Measurements from ENCODE around the gene AP3M1. TPM values are rescaled to one million over a fixed set of nuclear protein-coding genes. Genes with fewer than 3 reads are reported as not detected.

Gene AP3M1, protein sequence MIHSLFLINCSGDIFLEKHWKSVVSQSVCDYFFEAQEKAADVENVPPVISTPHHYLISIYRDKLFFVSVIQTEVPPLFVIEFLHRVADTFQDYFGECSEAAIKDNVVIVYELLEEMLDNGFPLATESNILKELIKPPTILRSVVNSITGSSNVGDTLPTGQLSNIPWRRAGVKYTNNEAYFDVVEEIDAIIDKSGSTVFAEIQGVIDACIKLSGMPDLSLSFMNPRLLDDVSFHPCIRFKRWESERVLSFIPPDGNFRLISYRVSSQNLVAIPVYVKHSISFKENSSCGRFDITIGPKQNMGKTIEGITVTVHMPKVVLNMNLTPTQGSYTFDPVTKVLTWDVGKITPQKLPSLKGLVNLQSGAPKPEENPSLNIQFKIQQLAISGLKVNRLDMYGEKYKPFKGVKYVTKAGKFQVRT
- polyA plus RNA-seq (2012; ENCODE audit: insufficient read depth, insufficient read length, low read depth) = 34.9 TPM

DNA sequence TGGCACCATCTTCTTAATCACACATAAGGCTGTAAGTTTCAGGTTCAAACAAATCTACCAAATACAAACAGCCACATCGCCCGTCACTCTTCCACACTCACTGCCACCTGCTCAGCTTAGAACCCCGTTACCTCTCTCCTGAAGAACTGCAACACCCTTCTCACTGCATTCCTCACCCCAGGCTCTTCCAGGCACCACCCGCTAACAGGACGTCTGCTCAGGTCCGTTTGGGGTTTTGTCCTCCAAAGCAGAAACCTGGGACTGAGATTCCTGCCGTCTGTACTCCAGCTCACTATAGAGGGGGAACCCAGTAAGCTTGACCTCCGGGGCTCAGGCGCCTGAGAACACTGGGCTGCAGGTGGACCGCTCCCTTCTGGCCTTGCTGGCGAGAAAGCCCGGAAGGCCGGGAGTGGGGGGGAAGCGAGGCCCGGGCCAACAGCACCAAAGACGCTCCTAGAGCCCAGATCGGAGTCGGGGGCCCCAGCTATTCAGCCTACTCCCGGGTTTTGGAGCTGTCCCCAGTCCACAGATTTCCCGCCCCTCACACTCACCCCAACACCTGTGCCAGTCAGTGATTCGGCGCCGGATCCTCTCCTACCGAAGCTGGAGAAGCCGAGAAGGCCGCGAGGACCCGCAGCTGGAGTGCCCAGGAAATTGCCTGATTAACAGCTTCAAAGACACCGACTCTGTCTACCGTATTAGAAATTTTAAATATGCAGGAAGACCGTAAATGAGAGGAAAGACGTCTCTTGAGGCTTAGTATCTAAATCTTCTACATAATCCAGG, at the start of gene AP3M1:
Gene AP3M1 (minus strand): TSS at position 625 of the 786 bp plus-strand sequence. CDS start 12,449 bp downstream, outside the sequence.
- Histone ChIP-seq H3K9me3 (no peaks in the 10 kb centered on the region), H3K36me3 (peaks cover 12% of the 10 kb centered on the region), H3K4me1 (peaks cover 3% of the 10 kb centered on the region), H3K27me3 (no peaks in the 10 kb centered on the region), H3K4me3 (ENCODE audit: low read depth, low read length) (peak within 1 kb of the TSS; percentile 73)
- TF ChIP-seq, protein P1, sequence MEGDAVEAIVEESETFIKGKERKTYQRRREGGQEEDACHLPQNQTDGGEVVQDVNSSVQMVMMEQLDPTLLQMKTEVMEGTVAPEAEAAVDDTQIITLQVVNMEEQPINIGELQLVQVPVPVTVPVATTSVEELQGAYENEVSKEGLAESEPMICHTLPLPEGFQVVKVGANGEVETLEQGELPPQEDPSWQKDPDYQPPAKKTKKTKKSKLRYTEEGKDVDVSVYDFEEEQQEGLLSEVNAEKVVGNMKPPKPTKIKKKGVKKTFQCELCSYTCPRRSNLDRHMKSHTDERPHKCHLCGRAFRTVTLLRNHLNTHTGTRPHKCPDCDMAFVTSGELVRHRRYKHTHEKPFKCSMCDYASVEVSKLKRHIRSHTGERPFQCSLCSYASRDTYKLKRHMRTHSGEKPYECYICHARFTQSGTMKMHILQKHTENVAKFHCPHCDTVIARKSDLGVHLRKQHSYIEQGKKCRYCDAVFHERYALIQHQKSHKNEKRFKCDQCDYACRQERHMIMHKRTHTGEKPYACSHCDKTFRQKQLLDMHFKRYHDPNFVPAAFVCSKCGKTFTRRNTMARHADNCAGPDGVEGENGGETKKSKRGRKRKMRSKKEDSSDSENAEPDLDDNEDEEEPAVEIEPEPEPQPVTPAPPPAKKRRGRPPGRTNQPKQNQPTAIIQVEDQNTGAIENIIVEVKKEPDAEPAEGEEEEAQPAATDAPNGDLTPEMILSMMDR (IDR thresholded peaks at IDR 0.05; ENCODE audit: low read depth, low read length) = no peak
- DNase-seq = peak; percentile 78

DNA sequence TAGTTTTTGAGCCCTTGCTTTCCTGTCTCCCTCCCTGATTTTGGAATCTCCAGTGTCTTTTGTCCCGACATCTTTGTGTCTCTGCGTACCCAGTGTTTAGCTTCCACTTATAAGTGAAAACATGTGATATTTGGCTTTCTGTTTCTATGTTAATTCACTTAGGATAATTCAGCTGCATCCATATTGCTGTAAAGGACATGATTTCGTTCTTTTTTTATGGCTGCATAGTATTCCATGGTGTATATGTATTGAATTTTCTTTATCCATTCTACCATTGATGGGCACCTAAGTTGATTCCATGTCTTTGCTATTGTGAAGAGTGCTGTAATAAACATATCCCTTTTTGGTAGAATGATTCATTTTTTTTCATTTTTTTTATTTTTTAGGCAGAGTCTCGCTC, 48.7 kb upstream of the AP3M1 start:
- Histone ChIP-seq H3K4me1 (no peaks in the 10 kb centered on the region), H3K36me3 (peaks cover 14% of the 10 kb centered on the region; the same call in 1 of the 2 replicates), H3K4me3 (ENCODE audit: low read depth, low read length) (no peak overlapping the region), H3K27me3 (no peaks in the 10 kb centered on the region), H3K9me3 (no peaks in the 10 kb centered on the region)
- TF ChIP-seq, protein P1 (IDR thresholded peaks at IDR 0.05; ENCODE audit: low read depth, low read length) = no peak
- no peak for DNase-seq

DNA sequence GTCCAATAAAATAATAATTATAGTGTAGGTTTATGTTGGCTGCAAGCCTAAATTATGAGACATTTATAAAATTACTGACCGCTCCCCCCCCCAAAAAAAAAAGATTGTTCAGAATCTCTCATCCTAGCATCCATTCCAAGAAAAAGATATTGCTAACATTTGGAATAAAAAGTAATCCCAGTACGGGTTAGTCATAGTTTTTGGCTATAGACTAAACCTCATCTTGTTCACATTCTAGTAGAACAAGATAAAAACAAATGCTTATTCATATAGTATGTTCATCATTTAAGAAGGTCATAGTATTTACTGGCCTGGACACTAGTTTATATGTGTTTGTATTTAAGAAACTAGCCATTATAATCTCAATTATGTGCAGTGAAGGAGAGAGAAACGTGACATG, 44.4 kb upstream of the AP3M1 start:
- H3K27me3 ChIP-seq = no peaks in the 10 kb centered on the region
- no peak for DNase-seq

DNA sequence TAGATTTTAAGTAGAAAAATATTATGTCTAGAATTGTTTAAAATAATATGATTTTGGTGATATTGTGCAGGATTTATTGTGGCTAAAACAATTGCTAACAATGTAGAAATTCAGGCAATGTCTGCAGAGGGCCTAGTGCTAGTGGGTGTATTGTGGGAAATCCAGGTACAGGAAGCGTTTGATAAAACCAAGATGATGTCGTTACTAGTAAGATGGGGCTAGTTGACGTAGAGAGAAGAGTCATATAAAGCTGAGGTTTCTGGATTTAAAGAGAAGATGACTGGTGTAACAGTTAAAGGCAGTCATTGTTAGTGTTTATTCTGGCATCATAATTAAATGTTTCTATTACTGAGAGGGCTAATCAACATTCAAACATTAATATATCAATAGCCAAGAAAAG, 43.9 kb upstream of the AP3M1 start:
- TF ChIP-seq, protein P1 (IDR thresholded peaks at IDR 0.05; ENCODE audit: low read depth, low read length) = no peak
- DNase-seq = no peak
- Histone ChIP-seq H3K36me3 (no peaks in the 10 kb centered on the region), H3K4me3 (ENCODE audit: low read depth, low read length) (no peak overlapping the region), H3K9me3 (no peaks in the 10 kb centered on the region), H3K4me1 (no peaks in the 10 kb centered on the region), H3K27me3 (no peaks in the 10 kb centered on the region)

More for the DNA sequence above, 44.4 kb upstream of the AP3M1 start:
- Histone ChIP-seq H3K4me3 (ENCODE audit: low read depth, low read length) (no peak overlapping the region), H3K9me3 (no peaks in the 10 kb centered on the region), H3K36me3 (no peaks in the 10 kb centered on the region), H3K4me1 (no peaks in the 10 kb centered on the region)
- TF ChIP-seq, protein P1 (IDR thresholded peaks at IDR 0.05; ENCODE audit: low read depth, low read length) = no peak

DNA sequence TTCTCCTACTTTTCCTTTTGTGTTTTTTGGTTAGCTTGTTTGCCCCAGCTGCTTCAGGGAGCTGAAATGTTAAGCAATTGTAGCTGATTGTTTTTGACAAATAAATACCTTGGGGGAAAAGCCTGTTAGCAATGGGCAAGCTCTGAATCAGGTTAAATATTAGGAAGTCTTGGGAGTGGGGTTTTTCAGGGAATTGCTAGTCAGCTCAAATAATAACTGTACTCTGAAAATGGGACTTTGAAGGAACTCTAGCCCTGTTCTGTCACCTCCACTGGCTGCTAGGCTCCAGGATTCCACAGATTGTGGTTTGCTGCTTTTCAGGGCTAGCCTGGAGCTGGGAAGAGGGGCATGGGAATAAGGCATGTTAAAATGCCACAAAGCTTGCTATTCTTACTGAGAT, 39.9 kb upstream of the AP3M1 start:
- H3K4me1 ChIP-seq = no peaks in the 10 kb centered on the region
- no peaks in the 10 kb centered on the region for H3K36me3 ChIP-seq
- DNase-seq = no peak
- TF ChIP-seq, protein P1 (IDR thresholded peaks at IDR 0.05; ENCODE audit: low read depth, low read length) = no peak
- H3K9me3 ChIP-seq = no peaks in the 10 kb centered on the region
- no peak overlapping the region for H3K4me3 ChIP-seq (ENCODE audit: low read depth, low read length)
- H3K27me3 ChIP-seq = no peaks in the 10 kb centered on the region
